RWPE1 (cell line): Measurements from ENCODE around the gene BPIFB3.

Experiments used
- CTCF ChIA-PET: fragments of 350-600 bp; sonication (Branson Sonifier 250); formaldehyde crosslinking; extraction: SDS; loops from one replicate; lab custom pipeline; 2021; lab: Yijun Ruan, JAX
- POLR2A ChIA-PET: fragments of 400-600 bp; formaldehyde crosslinking; extraction: SDS; loops from one replicate; lab custom pipeline; 2020; ENCODE audit warnings: antibody characterized with exemption; ENCODE audit not compliant: low non-redundant PET; lab: Yijun Ruan, JAX
- DNase-seq: peaks from one replicate; pipeline ENCODE4 v3.0.0; 2012; ENCODE audit warnings: low spot score
- H3K27ac ChIP-seq: fragments of 450-650 bp; 2 replicates; pipeline ENCODE4 v1.5.1; 2017
- TF ChIP-seq, protein P1 (sequence below): fragments of 450-650 bp; conservative IDR thresholded peaks from 2 replicates; pipeline ENCODE4 v1.5.1; 2017; ENCODE audit warnings: low read depth, mild to moderate bottlenecking

Gene BPIFB3

GRCh38 chr20:33021879-33022278, 31.8 kb upstream of the BPIFB3 start:
- no peak overlapping the region for H3K27ac ChIP-seq
- no peak for DNase-seq
- ChIA-PET CTCF (interaction anchor here (0.7 to 1.1 kb wide), 2 partner anchors 11 to 46 kb away, joined by 4 to 6 read pairs; no protein-coding TSS in a partner anchor), POLR2A (no interaction called here)
- TF ChIP-seq, protein P1, sequence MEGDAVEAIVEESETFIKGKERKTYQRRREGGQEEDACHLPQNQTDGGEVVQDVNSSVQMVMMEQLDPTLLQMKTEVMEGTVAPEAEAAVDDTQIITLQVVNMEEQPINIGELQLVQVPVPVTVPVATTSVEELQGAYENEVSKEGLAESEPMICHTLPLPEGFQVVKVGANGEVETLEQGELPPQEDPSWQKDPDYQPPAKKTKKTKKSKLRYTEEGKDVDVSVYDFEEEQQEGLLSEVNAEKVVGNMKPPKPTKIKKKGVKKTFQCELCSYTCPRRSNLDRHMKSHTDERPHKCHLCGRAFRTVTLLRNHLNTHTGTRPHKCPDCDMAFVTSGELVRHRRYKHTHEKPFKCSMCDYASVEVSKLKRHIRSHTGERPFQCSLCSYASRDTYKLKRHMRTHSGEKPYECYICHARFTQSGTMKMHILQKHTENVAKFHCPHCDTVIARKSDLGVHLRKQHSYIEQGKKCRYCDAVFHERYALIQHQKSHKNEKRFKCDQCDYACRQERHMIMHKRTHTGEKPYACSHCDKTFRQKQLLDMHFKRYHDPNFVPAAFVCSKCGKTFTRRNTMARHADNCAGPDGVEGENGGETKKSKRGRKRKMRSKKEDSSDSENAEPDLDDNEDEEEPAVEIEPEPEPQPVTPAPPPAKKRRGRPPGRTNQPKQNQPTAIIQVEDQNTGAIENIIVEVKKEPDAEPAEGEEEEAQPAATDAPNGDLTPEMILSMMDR, result no peak

DNA sequence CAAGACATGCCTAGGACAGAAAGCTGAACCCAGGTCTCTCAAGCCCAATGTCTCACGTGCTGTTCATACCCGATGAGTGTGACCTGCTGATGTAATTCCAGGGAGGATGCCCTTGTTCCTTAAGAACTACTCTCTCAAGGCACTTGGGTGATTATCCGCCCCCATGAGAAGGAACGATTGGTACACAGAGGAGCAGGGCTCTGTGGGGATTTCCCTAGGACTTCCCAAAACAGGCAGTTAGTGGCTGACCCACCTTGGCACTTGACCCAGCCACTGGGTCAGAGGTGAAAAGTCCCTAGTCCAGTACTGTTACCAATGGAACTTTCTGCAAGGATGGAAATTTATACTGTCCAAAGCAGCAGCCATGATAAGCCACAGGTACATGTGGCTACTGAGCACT, 31.4 kb upstream of the BPIFB3 start:
- TF ChIP-seq, protein P1, result no peak
- no peak for DNase-seq
- ChIA-PET CTCF (interaction anchor here (0.6 to 1.1 kb wide), 2 partner anchors 10 to 30 kb away, joined by 3 to 6 read pairs; no protein-coding TSS in a partner anchor), POLR2A (no interaction called here)
- H3K27ac ChIP-seq, result no peak overlapping the region

GRCh38 chr20:33022694-33023438, 30.8 kb upstream of the BPIFB3 start:
- TF ChIP-seq, protein P1, result no peak
- POLR2A ChIA-PET, result no interaction called here

DNA sequence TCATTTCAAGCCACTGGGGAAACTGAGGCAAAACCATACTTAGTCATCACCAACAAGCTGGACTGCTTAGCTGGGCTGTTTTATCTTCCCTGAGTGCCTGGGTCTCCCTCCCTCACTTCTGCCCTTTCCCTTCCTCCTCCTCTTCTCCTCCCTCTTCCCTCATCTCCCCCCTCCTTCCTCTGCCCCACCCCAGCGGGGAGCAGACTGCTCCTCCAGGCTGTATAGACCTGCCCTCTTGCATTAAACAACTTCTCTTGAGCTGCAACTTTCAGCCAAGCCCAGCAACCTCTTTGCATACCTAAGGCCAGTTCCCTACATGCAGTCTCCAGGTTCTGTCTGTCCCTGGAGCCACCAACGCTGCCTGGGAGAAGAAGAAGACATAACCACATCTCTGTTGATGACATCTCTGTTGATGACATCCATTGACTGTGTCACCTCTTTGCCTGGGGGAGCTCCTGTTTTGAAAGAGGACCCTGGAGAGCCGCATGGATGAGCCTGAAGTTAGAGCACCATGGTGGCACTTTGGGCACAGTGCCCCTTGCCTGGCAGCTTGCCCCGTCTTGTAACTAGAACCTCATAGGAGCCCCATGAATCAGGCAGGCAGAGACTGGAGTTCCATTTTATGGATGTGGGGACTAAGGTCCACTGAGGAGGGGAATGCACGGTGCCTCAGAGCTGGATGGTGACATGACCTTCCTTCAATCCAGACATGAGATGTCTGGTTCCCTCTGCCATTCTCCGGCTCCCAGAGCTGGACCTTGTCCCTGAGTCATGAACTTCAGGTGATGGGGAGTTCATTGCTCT, 30.1 kb upstream of the BPIFB3 start:
- H3K27ac ChIP-seq, result no peak overlapping the region
- CTCF ChIA-PET, result interaction anchor here (0.6 kb wide), 1 partner anchor 89 kb away, joined by 7 read pairs; no protein-coding TSS in a partner anchor
- TF ChIP-seq, protein P1, result no peak
- POLR2A ChIA-PET, result no interaction called here
- DNase-seq, result no peak

More at GRCh38 chr20:33022694-33023438, 30.8 kb upstream of the BPIFB3 start:
- DNase-seq, result no peak
- CTCF ChIA-PET, result interaction anchor here (0.6 kb wide), 1 partner anchor 31 kb away, joined by 3 read pairs; no protein-coding TSS in a partner anchor
- no peak overlapping the region for H3K27ac ChIP-seq

- TF ChIP-seq, protein P1, result no peak
- ChIA-PET POLR2A (no interaction called here), CTCF (no interaction called here)
- no peak for DNase-seq
- H3K27ac ChIP-seq, result no peak overlapping the region
These were observed 29.5 kb upstream of the BPIFB3 start for GRCh38 chr20:33024243-33024560.

GRCh38 chr20:33024609-33025317, 28.9 kb upstream of the BPIFB3 start:
- ChIA-PET CTCF (no interaction called here), POLR2A (no interaction called here)
- H3K27ac ChIP-seq, result no peak overlapping the region

More at GRCh38 chr20:33024609-33025317, 28.9 kb upstream of the BPIFB3 start:
- DNase-seq, result no peak
- TF ChIP-seq, protein P1, result no peak
